Pancreas (tissue), 10 donors: ENCODE data around the gene RETREG1. TPM values are rescaled to one million over a fixed set of nuclear protein-coding genes. Genes with fewer than 3 reads are reported as not detected.

Experiments
- ATAC-seq, 4 donors: fragments of 200-7000 bp; cut with Tn5 transposase; one replicate each; pipeline versions ENCODE4 v1.8.0 to v1.9.1; 2020; ENCODE audit warnings: mild to moderate bottlenecking in 4 of 4, moderate library complexity in 4 of 4
- DNase-seq, 6 donors: peaks; one replicate each; pipeline ENCODE4 v3.0.0-alpha.2; 2020
- FAIRE-seq: peaks from 2 replicates; lab custom pipeline; 2012; peaks lifted over from hg19 to GRCh38; lab: Jason Lieb, UNC
- H3K27ac ChIP-seq, 4 donors: fragments of 200-600 bp; sonication (generic); 1 replicate in 3 of 4; 2 replicates in 1 of 4; pipeline versions ENCODE4 v1.5.0 to v1.8.0; 2020
- H3K27me3 ChIP-seq, 4 donors: fragments of 200-600 bp; one replicate each; pipeline ENCODE4 v1.8.0; 2021
- H3K36me3 ChIP-seq, 3 donors: fragments of 200-600 bp; sonication (generic) in 1 of 3; one replicate each; pipeline versions ENCODE4 v1.5.0 to v1.8.0; 2020 to 2021
- H3K4me1 ChIP-seq, 3 donors: fragments of 200-600 bp; one replicate each; pipeline ENCODE4 v1.8.0; 2021
- H3K4me3 ChIP-seq, 4 donors: fragments of 200-600 bp; sonication (generic) in 2 of 4; one replicate each; pipeline versions ENCODE4 v1.5.0 to v1.8.0; 2020 to 2021
- H3K9me3 ChIP-seq, 4 donors: fragments of 200-600 bp; one replicate each; pipeline ENCODE4 v1.8.0; 2021
- CTCF ChIP-seq, 4 donors: fragments of 200-600 bp; sonication (generic) in 3 of 4; IDR thresholded peaks; one replicate each; pipeline versions ENCODE4 v1.5.0 to v1.8.0; 2021; ENCODE audit warnings: antibody characterized with exemption in 4 of 4
- WGBS, 2 donors: extraction: QIAGEN DNeasy Blood & Tissue Kit; methylation state at CpG; one replicate each; pipeline ENCODE4 v1.1.7; 2013; 5-methylcytosine and 5-hydroxymethylcytosine counted together
- intact Hi-C, 3 donors: fragments of 100-400 bp; cut with DNase I; formaldehyde crosslinking; loops; one replicate each; pipeline versions ENCODE4 v1.11.1 to v1.14.2; 2022
- polyA plus RNA-seq, 2 donors: library from polyadenylated mRNA; stranded (reverse); fragments of 200-250 nt; gene quantifications; one replicate each; pipeline ENCODE4 v1.2.3, GENCODE V29; 2013
- total RNA-seq, 6 donors: library from RNA; stranded (reverse); fragmentation: NEBNext Ultra II Directional in 4 of 6; extraction: Animal tissue kit (Norgen Biotek cat#: 25700) in 4 of 6; gene quantifications; one replicate each; pipeline versions ENCODE4 v1.2.1 to v1.2.4, GENCODE V29; 2021 to 2023
- donor health status: healthy with polysubstance abuse.
- donor health status: DM: no; HTN: no; CAD: no; lungs with moderate emphysema.
- donor health status: DM: no; HTN: no; CAD: no.
- donor health status: control.
- donor health status: control.
- donor health status: Bipolar disorder and iron deficiency.
- donor health status: DM: yes; HTN: yes; CAD: no.
- donor health status: DM: no; HTN: no; CAD: no.
- donor health status: DM: no; HTN: no; CAD: no.
- donor health status: DM: yes; HTN: yes; CAD: no.

Gene RETREG1
- total and polyA plus RNA-seq, 8 donors = 5.3 to 22.6 (median 15.5) TPM

DNA sequence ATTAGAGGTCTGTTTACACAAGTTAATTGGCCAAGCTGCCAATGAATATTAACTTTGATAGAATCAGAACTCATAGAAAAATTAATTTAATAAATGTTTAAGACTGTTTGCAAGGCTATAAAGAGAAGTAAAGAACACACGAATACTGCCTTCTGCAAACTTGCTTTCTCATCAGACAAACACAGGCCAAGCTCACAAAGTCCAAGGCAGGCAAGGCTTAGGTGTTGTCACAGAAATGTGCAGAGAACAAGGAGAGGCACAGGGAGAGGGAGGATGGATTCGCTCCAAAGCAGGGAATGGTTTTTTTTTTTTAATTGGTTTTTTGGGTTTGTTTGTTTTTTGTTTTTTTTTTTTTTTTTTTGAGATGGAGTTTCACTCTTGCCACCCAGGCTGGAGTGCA is 43.4 kb downstream of the RETREG1 start:
- no peak for FAIRE-seq
- Histone ChIP-seq H3K27ac (no peak overlapping the region), H3K4me3 (no peak overlapping the region), H3K36me3 (no peaks in the 10 kb centered on the region), H3K9me3 (no peaks in the 10 kb centered on the region), H3K27me3 (no peaks in the 10 kb centered on the region), H3K4me1 (no peaks in the 10 kb centered on the region)
- peak in 2 of 4 donors; percentile 54 to 64 for ATAC-seq
- DNase-seq = no peak
- intact Hi-C loops = no loop called here
- WGBS, 2 donors = 21 to 39% methylated on average over 2 of the region's 2 CpGs
- no peak for TF ChIP-seq CTCF (IDR thresholded peaks at IDR 0.05)

DNA sequence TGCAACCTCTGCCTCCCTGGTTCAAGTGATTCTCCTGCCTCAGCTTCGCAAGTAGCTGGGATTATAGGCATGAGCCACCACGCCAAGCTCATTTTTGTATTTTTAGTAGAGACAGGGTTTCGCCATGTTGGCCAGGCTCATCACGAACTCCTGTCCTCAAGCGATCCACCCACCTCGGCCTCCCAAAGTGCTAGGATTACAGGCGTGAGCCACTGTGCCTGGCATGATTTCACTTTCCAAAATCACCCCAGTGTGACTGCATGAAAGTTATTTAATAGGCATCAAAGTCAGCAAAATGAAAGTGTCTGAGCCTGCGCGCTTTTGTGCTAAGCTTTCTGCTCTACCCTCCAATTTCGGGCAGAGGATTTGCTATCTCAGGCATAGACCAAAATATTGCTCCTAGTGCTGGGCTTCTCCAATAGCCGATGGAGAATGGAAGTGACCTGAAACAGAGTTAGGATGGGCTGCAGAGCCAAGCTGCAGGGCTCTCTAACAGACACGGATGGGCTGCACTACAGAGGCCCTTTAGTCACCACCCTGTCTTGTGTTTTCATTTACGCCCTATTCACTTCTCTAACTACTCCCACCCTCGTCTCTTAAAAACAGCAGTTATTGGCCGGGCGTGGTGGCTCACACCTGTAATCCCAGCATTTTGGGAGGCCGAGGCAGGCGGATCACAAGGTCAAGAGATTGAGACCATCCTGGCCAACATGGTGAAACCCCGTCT is 44.3 kb downstream of the RETREG1 start:
- no peak for TF ChIP-seq CTCF (IDR thresholded peaks at IDR 0.05)
- no peak overlapping the region for H3K27ac ChIP-seq
- H3K9me3 ChIP-seq = no peaks in the 10 kb centered on the region
- DNase-seq (no peak), FAIRE-seq (no peak), ATAC-seq (no peak)
- intact Hi-C loops = no loop called here
- H3K4me3 ChIP-seq = no peak overlapping the region
- WGBS, 2 donors = 95 to 97% methylated on average over 19 of the region's 19 CpGs
- no peaks in the 10 kb centered on the region for H3K27me3 ChIP-seq
- H3K4me1 ChIP-seq = no peaks in the 10 kb centered on the region
- no peaks in the 10 kb centered on the region for H3K36me3 ChIP-seq

DNA sequence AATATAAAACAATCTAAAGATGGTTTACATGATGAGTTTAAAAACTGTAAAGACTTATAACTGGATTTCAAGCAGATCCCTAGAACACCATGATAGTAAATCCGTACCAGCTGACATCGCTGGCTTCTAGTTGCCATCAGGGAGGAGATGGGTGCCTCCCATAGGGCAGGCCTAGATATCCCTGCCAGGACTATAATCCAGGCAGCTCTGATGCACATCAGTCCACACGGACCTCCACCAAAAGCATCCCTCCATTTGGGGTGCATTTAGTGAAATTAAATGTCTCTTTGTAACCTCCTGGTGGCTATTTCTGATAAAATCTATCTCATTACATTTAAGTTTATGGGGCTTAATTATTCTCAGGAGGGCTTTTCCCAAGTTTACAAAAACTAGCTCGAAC is 45.8 kb downstream of the RETREG1 start:
- DNase-seq (no peak), FAIRE-seq (no peak), ATAC-seq (no peak)
- Histone ChIP-seq H3K27ac (no peak overlapping the region), H3K27me3 (no peaks in the 10 kb centered on the region), H3K4me1 (no peaks in the 10 kb centered on the region), H3K36me3 (no peaks in the 10 kb centered on the region), H3K4me3 (no peak overlapping the region), H3K9me3 (no peaks in the 10 kb centered on the region)
- no peak for TF ChIP-seq CTCF (IDR thresholded peaks at IDR 0.05)
- WGBS, 2 donors = 77 to 85% methylated on average over 4 of the region's 4 CpGs
- intact Hi-C loops = no loop called here

- no peak for FAIRE-seq
These were observed 46.5 kb downstream of the RETREG1 start for GRCh38 chr5:16570121-16570815.

More at GRCh38 chr5:16570121-16570815, 46.5 kb downstream of the RETREG1 start:
- no peaks in the 10 kb centered on the region for H3K36me3 ChIP-seq
- H3K9me3 ChIP-seq = no peaks in the 10 kb centered on the region
- no peak for DNase-seq
- intact Hi-C loops = no loop called here
- no peaks in the 10 kb centered on the region for H3K27me3 ChIP-seq
- no peak overlapping the region for H3K27ac ChIP-seq
- TF ChIP-seq CTCF (IDR thresholded peaks at IDR 0.05) = no peak
- no peak overlapping the region for H3K4me3 ChIP-seq
- WGBS, 2 donors = 77 to 79% methylated on average over 3 of the region's 3 CpGs
- ATAC-seq = no peak
- H3K4me1 ChIP-seq = no peaks in the 10 kb centered on the region
